Metanephros (tissue), 1 donor: ENCODE measurements around the gene AR. TPM values are rescaled to one million over a fixed set of nuclear protein-coding genes. Genes with fewer than 3 reads are reported as not detected.

Experiments
- total RNA-seq: library from RNA; depleted of rRNA; stranded (reverse); fragments of >200 nt; gene quantifications from one replicate; pipeline ENCODE4 v1.2.3, GENCODE V29; 2014

Gene AR, protein sequence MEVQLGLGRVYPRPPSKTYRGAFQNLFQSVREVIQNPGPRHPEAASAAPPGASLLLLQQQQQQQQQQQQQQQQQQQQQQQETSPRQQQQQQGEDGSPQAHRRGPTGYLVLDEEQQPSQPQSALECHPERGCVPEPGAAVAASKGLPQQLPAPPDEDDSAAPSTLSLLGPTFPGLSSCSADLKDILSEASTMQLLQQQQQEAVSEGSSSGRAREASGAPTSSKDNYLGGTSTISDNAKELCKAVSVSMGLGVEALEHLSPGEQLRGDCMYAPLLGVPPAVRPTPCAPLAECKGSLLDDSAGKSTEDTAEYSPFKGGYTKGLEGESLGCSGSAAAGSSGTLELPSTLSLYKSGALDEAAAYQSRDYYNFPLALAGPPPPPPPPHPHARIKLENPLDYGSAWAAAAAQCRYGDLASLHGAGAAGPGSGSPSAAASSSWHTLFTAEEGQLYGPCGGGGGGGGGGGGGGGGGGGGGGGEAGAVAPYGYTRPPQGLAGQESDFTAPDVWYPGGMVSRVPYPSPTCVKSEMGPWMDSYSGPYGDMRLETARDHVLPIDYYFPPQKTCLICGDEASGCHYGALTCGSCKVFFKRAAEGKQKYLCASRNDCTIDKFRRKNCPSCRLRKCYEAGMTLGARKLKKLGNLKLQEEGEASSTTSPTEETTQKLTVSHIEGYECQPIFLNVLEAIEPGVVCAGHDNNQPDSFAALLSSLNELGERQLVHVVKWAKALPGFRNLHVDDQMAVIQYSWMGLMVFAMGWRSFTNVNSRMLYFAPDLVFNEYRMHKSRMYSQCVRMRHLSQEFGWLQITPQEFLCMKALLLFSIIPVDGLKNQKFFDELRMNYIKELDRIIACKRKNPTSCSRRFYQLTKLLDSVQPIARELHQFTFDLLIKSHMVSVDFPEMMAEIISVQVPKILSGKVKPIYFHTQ
- total RNA-seq = 7.4 TPM

DNA sequence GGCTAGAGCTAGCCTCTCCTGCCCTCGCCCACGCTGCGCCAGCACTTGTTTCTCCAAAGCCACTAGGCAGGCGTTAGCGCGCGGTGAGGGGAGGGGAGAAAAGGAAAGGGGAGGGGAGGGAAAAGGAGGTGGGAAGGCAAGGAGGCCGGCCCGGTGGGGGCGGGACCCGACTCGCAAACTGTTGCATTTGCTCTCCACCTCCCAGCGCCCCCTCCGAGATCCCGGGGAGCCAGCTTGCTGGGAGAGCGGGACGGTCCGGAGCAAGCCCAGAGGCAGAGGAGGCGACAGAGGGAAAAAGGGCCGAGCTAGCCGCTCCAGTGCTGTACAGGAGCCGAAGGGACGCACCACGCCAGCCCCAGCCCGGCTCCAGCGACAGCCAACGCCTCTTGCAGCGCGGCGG, at the start of gene AR:
AR (plus strand) TSS at position 204 of the 400 bp plus-strand sequence. CDS start 1,126 bp downstream, outside the sequence.

